Left lung (tissue), 10 donors: Measurements from ENCODE around the gene TRIM68. TPM values are rescaled to one million over a fixed set of nuclear protein-coding genes. Genes with fewer than 3 reads are reported as not detected.

Experiments used
- ATAC-seq: fragments of 200-7000 bp; cut with Tn5 transposase; one replicate; pipeline ENCODE4 v1.9.1; 2020; ENCODE audit warnings: moderate library complexity
- DNase-seq, 4 donors: peaks; one replicate each; pipeline ENCODE4 v3.0.0-alpha.2; 2013 to 2020
- H3K27ac ChIP-seq, 2 donors: fragments of 200-600 bp; sonication (generic) in 1 of 2; one replicate each; pipeline versions ENCODE4 v1.5.0 to v1.8.0; 2020 to 2021
- H3K27me3 ChIP-seq, 2 donors: fragments of 200-600 bp; sonication (generic) in 1 of 2; one replicate each; pipeline versions ENCODE4 v1.5.0 to v1.8.0; 2020 to 2021
- H3K36me3 ChIP-seq, 2 donors: fragments of 200-600 bp; sonication (generic) in 1 of 2; one replicate each; pipeline versions ENCODE4 v1.5.0 to v1.8.0; 2020 to 2021
- H3K4me1 ChIP-seq, 2 donors: fragments of 200-600 bp; one replicate each; pipeline ENCODE4 v1.8.0; 2021
- H3K4me3 ChIP-seq, 2 donors: fragments of 200-600 bp; sonication (generic) in 1 of 2; one replicate each; pipeline versions ENCODE4 v1.5.0 to v1.8.0; 2020 to 2021; ENCODE audit warnings: mild to moderate bottlenecking in 1 of 2
- H3K9me3 ChIP-seq, 2 donors: fragments of 200-600 bp; sonication (generic) in 1 of 2; one replicate each; pipeline versions ENCODE4 v1.5.0 to v1.8.0; 2020 to 2021
- intact Hi-C, 2 donors: fragments of 100-400 bp; cut with DNase I; formaldehyde crosslinking; loops; one replicate each; pipeline versions ENCODE4 v1.11.2 to v1.14.2; 2022
- polyA plus RNA-seq, 6 donors: library from polyadenylated mRNA; unstranded; fragments of 120-200 nt; gene quantifications; one replicate each; pipeline ENCODE4 v1.2.1, GENCODE V29; 2013; ENCODE audit not compliant: insufficient read length in 6 of 6
- total RNA-seq, 2 donors: library from RNA; stranded (reverse); fragmentation: NEBNext Ultra II Directional; extraction: Animal tissue kit (Norgen Biotek cat#: 25700); gene quantifications; one replicate each; pipeline ENCODE4 v1.2.1, GENCODE V29; 2021
- TF ChIP-seq, protein P1 (sequence below), 2 donors: fragments of 200-600 bp; sonication (generic) in 1 of 2; IDR thresholded peaks; one replicate each; pipeline versions ENCODE4 v1.5.0 to v1.8.0; 2021; ENCODE audit warnings: antibody characterized with exemption in 2 of 2
- donor health status: DM: no; HTN: yes; CAD: no.
- donor health status: DM: no; HTN: no; CAD: no.

The TRIM68 gene
- total and polyA plus RNA-seq, 8 donors, result 12.5 to 23.6 (median 18.6) TPM

- intact Hi-C loops, result no loop called here
- no peaks in the 10 kb centered on the region for H3K4me1 ChIP-seq
- H3K9me3 ChIP-seq, result no peaks in the 10 kb centered on the region
- peaks cover 0 to 22% of the 10 kb centered on the region in 2 donors for H3K27me3 ChIP-seq
- H3K36me3 ChIP-seq, result no peaks in the 10 kb centered on the region
- TF ChIP-seq, protein P1, sequence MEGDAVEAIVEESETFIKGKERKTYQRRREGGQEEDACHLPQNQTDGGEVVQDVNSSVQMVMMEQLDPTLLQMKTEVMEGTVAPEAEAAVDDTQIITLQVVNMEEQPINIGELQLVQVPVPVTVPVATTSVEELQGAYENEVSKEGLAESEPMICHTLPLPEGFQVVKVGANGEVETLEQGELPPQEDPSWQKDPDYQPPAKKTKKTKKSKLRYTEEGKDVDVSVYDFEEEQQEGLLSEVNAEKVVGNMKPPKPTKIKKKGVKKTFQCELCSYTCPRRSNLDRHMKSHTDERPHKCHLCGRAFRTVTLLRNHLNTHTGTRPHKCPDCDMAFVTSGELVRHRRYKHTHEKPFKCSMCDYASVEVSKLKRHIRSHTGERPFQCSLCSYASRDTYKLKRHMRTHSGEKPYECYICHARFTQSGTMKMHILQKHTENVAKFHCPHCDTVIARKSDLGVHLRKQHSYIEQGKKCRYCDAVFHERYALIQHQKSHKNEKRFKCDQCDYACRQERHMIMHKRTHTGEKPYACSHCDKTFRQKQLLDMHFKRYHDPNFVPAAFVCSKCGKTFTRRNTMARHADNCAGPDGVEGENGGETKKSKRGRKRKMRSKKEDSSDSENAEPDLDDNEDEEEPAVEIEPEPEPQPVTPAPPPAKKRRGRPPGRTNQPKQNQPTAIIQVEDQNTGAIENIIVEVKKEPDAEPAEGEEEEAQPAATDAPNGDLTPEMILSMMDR (IDR thresholded peaks at IDR 0.05), result no peak
- DNase-seq (no peak), ATAC-seq (no peak)
- H3K4me3 ChIP-seq, result no peak overlapping the region
- H3K27ac ChIP-seq, result no peak overlapping the region
These were observed 27.9 kb downstream of the TRIM68 start for GRCh38 chr11:4580124-4580523.

DNA sequence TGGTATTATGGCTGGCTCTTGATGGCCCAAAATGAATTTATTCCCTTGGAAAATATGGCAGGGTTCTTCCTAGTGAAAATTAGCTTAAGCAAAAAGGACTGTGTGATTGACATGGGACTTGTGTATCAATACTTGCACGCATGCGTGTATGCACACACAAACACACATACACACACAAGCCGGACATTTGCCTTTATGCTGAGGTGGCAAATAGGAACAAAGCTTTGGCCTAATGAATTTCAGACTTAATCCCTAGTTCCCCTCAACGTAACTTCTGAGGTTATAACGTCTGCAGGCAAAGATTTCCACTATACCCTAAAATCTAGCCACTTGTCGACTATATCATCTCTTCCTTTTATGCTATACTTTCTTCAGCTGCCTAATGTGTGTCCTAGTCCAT lies 29.4 kb downstream of the TRIM68 start:
- no peak overlapping the region for H3K27ac ChIP-seq
- no peak overlapping the region for H3K4me3 ChIP-seq
- H3K9me3 ChIP-seq, result no peaks in the 10 kb centered on the region
- TF ChIP-seq, protein P1 (IDR thresholded peaks at IDR 0.05), result no peak
- H3K4me1 ChIP-seq, result no peaks in the 10 kb centered on the region
- intact Hi-C loops, result no loop called here
- H3K36me3 ChIP-seq, result no peaks in the 10 kb centered on the region
- H3K27me3 ChIP-seq, result peaks cover 0 to 22% of the 10 kb centered on the region in 2 donors
- ATAC-seq, result no peak
- DNase-seq, result no peak

DNA sequence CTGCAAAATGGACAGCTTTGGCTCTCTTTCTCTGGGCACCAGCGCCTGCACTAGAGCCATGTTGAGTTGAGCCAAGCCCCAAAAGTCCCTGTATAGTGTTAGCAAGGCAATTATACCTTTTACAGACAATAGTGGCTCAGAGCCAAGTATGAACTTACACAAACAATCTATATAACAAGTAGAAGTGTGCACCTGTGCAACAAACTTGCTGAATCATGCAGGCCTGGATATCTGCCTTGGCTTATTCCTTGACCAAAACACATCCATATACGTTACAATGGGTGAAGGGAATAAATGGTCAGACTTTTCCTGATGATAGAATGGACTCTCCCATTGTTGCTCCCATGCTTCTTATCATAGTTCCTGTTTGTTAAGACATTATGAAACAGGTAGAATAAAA lies 30.3 kb downstream of the TRIM68 start:
- H3K4me3 ChIP-seq, result no peak overlapping the region
- H3K27me3 ChIP-seq, result peaks cover 0 to 22% of the 10 kb centered on the region in 2 donors
- no peak for ATAC-seq
- intact Hi-C loops, result no loop called here
- no peaks in the 10 kb centered on the region for H3K4me1 ChIP-seq
- no peak for DNase-seq
- no peaks in the 10 kb centered on the region for H3K9me3 ChIP-seq
- H3K27ac ChIP-seq, result no peak overlapping the region
- no peaks in the 10 kb centered on the region for H3K36me3 ChIP-seq
- TF ChIP-seq, protein P1 (IDR thresholded peaks at IDR 0.05), result no peak

- H3K4me3 ChIP-seq, result no peak overlapping the region
- no peak for ATAC-seq
- H3K27me3 ChIP-seq, result peaks cover 0 to 19% of the 10 kb centered on the region in 2 donors
- no peak for DNase-seq
- intact Hi-C loops, result no loop called here
- no peaks in the 10 kb centered on the region for H3K9me3 ChIP-seq
- no peaks in the 10 kb centered on the region for H3K36me3 ChIP-seq
- TF ChIP-seq, protein P1 (IDR thresholded peaks at IDR 0.05), result no peak
- no peaks in the 10 kb centered on the region for H3K4me1 ChIP-seq
- no peak overlapping the region for H3K27ac ChIP-seq
These were observed 31.2 kb downstream of the TRIM68 start for GRCh38 chr11:4576880-4577279.

DNA sequence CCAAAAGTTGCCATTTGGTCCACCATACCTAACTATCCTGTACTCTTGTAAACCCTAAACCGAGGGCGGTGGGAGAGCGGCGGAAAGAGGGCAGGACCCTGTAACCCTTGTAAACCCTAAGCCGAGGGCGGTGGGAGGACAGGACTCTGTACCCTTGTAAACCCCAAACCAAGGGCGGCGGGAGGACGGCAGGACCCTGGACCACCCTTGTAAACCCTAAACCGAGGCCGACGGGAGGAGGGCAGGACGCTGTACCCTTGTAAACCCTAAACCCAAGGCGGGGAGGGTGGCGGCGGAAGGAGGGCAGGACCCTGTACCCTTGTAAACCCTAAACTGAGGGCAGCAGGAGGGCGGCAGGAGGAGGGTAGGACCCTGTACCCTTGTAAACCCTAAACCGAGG lies 39.0 kb downstream of the TRIM68 start:
- TF ChIP-seq, protein P1 (IDR thresholded peaks at IDR 0.05), result no peak
- Histone ChIP-seq H3K36me3 (no peaks in the 10 kb centered on the region), H3K27ac (no peak overlapping the region), H3K4me1 (no peaks in the 10 kb centered on the region), H3K27me3 (no peaks in the 10 kb centered on the region), H3K4me3 (no peak overlapping the region), H3K9me3 (no peaks in the 10 kb centered on the region)
- ATAC-seq, result no peak
- intact Hi-C loops, result no loop called here
- peak in 1 of 4 donors; percentile 67 for DNase-seq
